Mesodermal cell (in vitro differentiated cells): ENCODE measurements around the gene SEMA3F.
"Not testable (repeated sequence)": the region's sequence is repeated elsewhere in the genome, so short reads cannot be mapped to it uniquely, and the experiment has no call there.

Experiments used
- H3K27ac ChIP-seq: 2 replicates; pipeline ENCODE4 v1.7.0; 2013; ENCODE audit warnings: mild to moderate bottlenecking, low read depth, low read length, moderate library complexity; ENCODE audit not compliant: severe bottlenecking
- H3K36me3 ChIP-seq: 2 replicates; pipeline ENCODE4 v1.7.1; 2013; ENCODE audit warnings: mild to moderate bottlenecking, low read length, moderate library complexity; ENCODE audit not compliant: control insufficient read depth, insufficient read depth
- H3K4me1 ChIP-seq: one replicate; pipeline ENCODE4 v1.7.1; 2013; ENCODE audit warnings: mild to moderate bottlenecking, low read length; ENCODE audit not compliant: insufficient read depth, control insufficient read depth, poor library complexity, severe bottlenecking
- H3K4me3 ChIP-seq: 2 replicates; pipeline ENCODE4 v1.7.0; 2013; ENCODE audit warnings: low read length, control low read depth, mild to moderate bottlenecking; ENCODE audit not compliant: insufficient read depth, poor library complexity, severe bottlenecking; ENCODE audit errors: extremely low read depth
- H3K9me3 ChIP-seq: 2 replicates; pipeline ENCODE4 v1.7.1; 2013; ENCODE audit warnings: mild to moderate bottlenecking, low read length, moderate library complexity; ENCODE audit not compliant: control insufficient read depth
- WGBS, 2 experiments: methylation state at CpG; one replicate each; pipeline ENCODE4 v1.1.5; 2013; ENCODE audit warnings: missing lambda C conversion rate in 2 of 2; ENCODE audit not compliant: insufficient coverage in 2 of 2; 5-methylcytosine and 5-hydroxymethylcytosine counted together

The SEMA3F gene

DNA sequence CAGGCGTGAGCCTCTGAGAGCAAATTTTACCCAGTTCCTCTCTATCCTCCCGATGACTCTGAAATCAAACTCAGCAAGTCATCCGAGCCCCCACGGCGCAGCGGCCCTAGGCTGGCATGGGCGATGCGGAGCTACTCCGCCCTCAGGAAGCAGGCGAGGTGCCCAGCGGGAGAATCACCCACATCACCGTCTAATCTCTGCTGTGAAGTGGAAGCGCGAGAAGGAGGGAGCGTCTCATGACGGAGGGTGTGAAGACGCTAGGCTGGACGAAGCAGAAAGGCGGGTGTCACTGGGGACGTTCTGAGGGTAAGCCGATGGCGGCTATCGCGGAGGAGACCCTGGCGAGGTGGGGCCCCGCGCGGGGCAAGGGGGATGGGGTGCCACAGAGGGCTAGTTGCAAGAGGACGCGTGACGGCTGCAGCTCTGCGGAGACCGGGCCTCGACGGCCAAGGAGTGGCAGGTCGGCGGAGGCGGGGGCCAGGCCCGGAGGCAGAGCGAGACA, 71.8 kb downstream of the SEMA3F start:
- 1 to 5% methylated on average over 19 to 35 of the region's 40 CpGs for WGBS, 2 experiments
- H3K4me1 ChIP-seq, result peaks cover 10% of the 10 kb centered on the region
- no peaks in the 10 kb centered on the region for H3K9me3 ChIP-seq
- no peak overlapping the region for H3K27ac ChIP-seq
- no peaks in the 10 kb centered on the region for H3K36me3 ChIP-seq
- H3K4me3 ChIP-seq, result peak overlapping the region; percentile 49

DNA sequence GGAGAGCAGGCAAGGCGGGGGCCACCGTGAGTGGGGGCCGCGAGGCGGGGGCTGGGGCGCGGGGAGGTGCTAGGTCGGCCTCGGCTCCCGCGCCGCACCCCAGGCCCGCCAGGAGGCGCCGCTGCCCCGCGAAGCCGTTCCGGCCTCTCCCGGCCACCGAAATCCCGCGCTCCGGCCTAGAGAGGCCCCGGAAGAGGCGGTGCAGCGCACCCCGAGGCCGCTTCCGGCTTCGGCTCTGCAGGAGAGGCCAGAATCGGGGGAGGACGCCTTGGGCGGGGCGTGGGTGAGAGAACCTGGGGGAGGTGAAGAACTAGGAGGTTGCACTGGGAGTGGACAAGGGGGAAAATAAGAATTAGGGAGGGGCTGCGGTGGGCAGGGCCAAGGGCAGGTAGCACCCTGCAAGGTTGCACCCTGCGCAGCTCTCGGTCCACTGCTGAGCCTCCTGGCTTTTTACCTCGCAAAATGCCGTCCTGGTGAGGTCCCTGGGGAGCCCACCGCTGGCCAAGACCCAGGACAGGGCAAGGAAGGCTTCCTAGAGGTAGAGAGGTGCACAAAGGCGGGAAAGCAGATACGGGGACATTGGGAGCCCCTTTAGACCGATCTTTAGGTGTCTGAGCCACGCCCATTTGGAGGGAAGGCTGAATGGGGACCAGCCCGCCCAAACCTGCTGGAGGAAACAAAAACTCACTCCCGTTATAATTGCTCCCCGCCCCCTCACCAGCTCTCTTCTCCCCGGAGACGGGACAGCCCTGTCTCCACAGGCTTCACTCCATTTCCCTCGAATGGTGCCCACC, 72.5 kb downstream of the SEMA3F start:
- Histone ChIP-seq H3K4me1 (peaks cover 10% of the 10 kb centered on the region), H3K36me3 (no peaks in the 10 kb centered on the region), H3K9me3 (no peaks in the 10 kb centered on the region), H3K4me3 (peak overlapping the region; percentile 49), H3K27ac (peak overlapping the region; percentile 36)
- WGBS, 2 experiments, result 0 to 1% methylated on average over 18 to 51 of the region's 51 CpGs

DNA sequence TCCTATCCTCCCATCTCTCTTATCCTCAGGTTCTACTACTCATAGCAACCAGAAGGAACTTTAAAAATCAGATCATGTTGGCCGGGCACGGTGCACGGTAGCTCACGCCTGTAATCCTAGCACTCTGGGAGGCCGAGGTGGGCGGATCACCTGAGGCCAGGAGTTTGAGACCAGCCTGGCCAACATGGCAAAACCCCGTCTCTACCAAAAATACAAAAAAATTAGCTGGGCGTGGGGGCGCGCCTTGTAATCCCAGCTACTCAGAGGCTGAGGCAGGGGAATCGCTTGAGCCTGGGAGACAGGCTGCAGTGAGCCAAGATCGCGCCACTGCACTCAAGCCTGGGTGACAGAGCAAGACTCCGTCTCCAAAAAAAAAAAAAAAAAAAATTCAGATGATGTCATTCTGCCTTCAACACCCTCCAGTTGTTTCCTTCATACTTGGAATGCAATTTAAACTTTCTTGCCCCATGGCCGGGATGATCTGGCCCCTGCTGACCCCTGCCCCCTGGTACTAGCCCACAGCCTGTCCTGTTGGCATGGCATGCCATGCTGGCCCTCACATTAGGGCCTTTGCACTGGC, 73.2 kb downstream of the SEMA3F start:
- H3K9me3 ChIP-seq, H3K4me1 ChIP-seq, H3K36me3 ChIP-seq: not testable (repeated sequence)
- 45 to 47% methylated on average over 11 to 14 of the region's 15 CpGs for WGBS, 2 experiments
- peak overlapping the region; percentile 36 for H3K27ac ChIP-seq
- peak overlapping the region; percentile 49 for H3K4me3 ChIP-seq

DNA sequence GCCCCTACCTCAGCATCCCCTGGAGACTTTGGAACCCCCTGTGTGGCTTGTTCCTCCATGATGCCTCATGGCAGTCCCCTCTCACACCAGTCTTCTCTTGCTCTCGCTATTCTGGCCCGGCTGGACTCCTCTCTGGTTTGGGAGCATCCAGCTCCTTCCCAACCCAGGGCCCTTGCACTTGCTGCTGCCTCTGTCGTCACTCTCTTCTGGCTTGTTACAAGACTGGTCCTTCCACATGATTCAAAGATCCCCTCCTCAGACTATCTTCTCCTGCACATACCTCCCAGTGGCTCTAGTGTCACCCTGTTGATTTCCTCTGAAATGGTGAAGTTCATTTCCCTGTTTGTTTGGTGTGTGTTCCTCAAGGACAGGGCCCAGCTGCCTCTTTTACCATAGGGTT, 74.4 kb downstream of the SEMA3F start:
- WGBS, 2 experiments, result 96 to 97% methylated on average over 2 to 3 of the region's 3 CpGs
- Histone ChIP-seq H3K27ac (no peak overlapping the region), H3K4me3 (no peak overlapping the region), H3K4me1 (peaks cover 10% of the 10 kb centered on the region), H3K36me3 (no peaks in the 10 kb centered on the region), H3K9me3 (no peaks in the 10 kb centered on the region)

DNA sequence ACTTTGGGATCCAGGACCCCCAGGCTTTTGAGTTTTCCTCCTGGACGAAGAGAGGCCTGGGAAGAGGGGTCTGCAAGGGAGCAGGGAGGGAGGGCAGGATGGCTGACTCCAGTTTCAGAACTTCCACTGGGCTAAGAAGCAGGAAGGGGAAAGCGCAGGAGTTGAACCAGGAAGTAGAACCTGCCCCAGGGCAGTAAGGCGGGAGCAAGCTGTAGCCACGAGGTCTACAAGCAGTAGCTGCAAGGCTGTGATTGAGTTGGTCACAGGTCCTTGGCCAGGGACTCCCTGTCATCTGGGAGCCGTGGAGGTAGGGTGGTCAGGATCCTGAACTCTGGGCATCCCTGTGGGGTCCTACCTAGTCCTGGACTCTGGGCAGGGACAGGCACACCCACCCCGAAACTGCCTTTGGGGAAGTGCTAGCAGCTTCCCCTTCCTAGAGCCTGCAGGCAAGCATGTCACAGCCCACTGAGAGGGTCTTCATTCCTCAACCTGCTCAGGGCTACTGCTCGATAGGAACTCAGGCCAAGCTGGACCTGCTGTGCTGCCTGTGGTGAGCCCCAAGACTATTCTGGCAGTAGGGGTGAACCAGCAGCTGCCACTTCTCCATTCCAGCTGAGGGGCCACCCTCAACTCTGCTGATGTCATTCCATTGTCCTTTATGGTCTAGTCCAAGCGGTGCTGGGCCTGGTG, 75.1 kb downstream of the SEMA3F start:
- peaks cover 10% of the 10 kb centered on the region for H3K4me1 ChIP-seq
- no peaks in the 10 kb centered on the region for H3K36me3 ChIP-seq
- H3K27ac ChIP-seq, result no peak overlapping the region
- H3K4me3 ChIP-seq, result no peak overlapping the region
- WGBS, 2 experiments, result 91 to 97% methylated on average over 8 of the region's 8 CpGs
- H3K9me3 ChIP-seq, result no peaks in the 10 kb centered on the region

DNA sequence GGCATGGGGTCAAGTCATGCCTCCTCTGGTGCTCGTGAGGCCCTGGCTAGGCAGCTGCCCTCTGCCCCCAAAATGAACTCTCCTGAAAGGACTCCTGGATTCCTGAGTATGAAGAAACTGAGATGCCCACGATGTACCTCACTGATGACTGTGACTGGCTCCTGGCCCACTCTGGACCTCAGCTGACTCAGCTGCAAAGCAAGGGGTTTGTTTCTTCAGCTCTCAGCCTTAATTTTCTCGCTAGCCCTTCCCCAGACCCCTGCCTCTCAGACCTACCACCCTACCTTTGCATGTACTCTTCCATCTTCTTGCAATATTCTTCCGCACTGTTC, 75.6 kb downstream of the SEMA3F start:
- Histone ChIP-seq H3K9me3 (no peaks in the 10 kb centered on the region), H3K4me1 (peaks cover 10% of the 10 kb centered on the region), H3K27ac (no peak overlapping the region), H3K4me3 (no peak overlapping the region), H3K36me3 (no peaks in the 10 kb centered on the region)
- 89 to 98% methylated on average over 4 of the region's 4 CpGs for whole genome bisulfite sequencing, 2 experiments

DNA sequence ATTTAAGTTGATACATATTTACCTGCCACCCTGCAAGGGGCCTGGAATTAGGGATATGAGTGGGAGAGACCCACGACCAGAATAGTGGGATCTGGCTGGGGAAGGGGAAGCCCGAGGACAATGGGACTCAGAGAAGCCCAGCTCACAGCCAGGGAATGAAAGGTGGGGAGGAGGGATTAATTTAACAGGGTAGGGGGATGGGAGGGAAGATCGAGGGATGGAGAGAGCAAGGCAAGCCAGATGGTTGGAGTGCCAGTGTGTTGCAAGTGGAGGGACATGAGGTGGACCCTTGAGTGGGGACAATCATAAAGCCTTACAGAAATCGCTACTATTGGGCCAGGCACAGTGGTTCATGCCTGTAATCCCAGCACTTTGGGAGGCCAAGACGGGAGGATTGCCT, 76.5 kb downstream of the SEMA3F start:
- Histone ChIP-seq H3K36me3 (no peaks in the 10 kb centered on the region), H3K4me3 (no peak overlapping the region), H3K4me1 (peaks cover 10% of the 10 kb centered on the region), H3K9me3 (no peaks in the 10 kb centered on the region), H3K27ac (no peak overlapping the region)
- 65 to 76% methylated on average over 5 of the region's 5 CpGs for whole genome bisulfite sequencing, 2 experiments

DNA sequence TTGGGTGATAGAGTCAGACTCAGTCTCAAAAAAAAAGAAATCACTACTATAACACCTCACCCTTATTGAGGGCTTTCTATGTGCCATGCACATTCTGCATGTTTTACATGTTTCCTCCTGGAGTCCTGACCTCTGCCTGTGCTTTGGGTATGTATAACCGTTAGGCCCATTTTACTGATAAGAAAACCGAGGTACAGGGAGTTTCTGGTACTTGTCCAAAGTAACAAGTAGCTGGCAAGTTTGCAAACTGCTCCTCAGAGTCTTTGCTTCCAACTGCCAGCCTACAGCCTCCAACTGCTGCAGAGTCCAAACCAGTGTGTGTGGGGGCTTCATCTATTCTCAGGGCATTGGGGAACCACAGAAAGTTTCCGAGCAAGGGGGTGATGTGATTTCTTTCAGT, 77.2 kb downstream of the SEMA3F start:
- H3K9me3 ChIP-seq, result no peaks in the 10 kb centered on the region

DNA sequence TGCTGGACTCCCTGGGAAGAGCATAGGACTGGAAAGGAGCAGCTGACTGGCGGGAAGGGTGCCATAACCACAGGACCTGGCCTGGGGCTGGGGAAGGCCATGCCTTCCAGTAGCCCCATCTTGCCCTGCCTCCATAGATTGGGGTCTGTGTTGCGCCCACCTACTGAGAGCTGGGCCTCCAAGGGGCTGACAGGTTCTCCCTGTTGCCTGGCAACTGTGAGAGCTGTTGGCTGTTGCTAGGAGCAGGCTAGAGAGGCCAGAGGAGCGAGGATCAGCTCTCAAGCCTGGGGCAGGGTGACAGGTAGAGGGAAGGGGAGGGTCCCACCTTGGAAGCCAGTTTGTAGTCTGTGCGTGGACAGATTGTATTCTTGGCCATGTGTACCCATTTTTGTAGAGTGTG, 78.1 kb downstream of the SEMA3F start:
- peaks cover 2% of the 10 kb centered on the region for H3K36me3 ChIP-seq
- no peaks in the 10 kb centered on the region for H3K9me3 ChIP-seq
- H3K4me1 ChIP-seq, result peaks cover 8% of the 10 kb centered on the region
- H3K4me3 ChIP-seq, result no peak overlapping the region
- H3K27ac ChIP-seq, result no peak overlapping the region
- 87 to 100% methylated on average over 3 of the region's 4 CpGs for WGBS, 2 experiments

More for the DNA sequence above, 77.2 kb downstream of the SEMA3F start:
- Histone ChIP-seq H3K36me3 (peaks cover 2% of the 10 kb centered on the region), H3K4me3 (no peak overlapping the region), H3K4me1 (peaks cover 10% of the 10 kb centered on the region), H3K27ac (no peak overlapping the region)
- WGBS, 2 experiments, result 89 to 96% methylated on average over 3 of the region's 3 CpGs

DNA sequence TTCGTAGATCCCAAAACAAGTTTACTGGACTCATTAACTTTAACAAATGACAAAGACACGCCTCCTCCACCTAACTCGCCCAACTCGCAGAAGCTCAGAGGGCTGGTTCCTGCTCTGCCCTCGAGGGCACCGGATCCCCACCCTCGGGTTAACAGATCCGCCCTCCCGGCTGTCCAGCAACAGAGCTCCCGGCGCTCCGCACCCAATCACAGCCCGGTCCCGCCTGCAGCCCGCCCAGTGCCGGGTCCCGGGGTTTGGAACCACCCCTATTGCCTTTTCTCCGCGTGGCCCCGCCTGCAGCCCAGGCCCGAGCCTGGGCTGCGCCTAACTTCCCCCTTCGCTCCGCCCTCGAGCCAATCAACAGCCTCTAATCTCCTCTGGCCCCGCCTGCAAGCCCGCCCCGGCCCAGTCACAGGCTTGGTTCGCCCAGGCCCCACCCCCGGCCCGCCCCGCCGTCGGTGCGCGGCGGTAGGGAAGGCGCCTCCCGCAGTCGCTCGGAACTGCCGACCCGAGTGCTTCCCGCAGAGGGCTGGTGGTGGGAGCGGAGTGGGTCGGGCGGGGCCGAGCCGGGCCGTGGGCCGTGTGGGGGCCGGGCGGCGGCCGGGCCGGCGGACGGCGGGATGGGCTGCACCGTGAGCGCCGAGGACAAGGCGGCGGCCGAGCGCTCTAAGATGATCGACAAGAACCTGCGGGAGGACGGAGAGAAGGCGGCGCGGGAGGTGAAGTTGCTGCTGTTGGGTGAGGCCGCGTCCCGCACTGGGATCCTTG, 80.8 kb downstream of the SEMA3F start, which contains the start of gene GNAI2:
Gene GNAI2 (plus strand): TSS at position 489 of the 768 bp plus-strand sequence. CDS start 132 bp downstream, at position 621.
- Histone ChIP-seq H3K4me1 (peaks cover 16% of the 10 kb centered on the region), H3K36me3 (peaks cover 24% of the 10 kb centered on the region), H3K9me3 (no peaks in the 10 kb centered on the region), H3K27ac (peak within 1 kb of the TSS; percentile 74), H3K4me3 (peak within 1 kb of the TSS; percentile 97)
- WGBS, 2 experiments, result 0 to 1% methylated on average over 66 to 71 of the region's 75 CpGs
